HG02938 (cell line): ENCODE data around the gene EXOC1.

Experiments
- ATAC-seq: cut with Tn5 transposase; IDR thresholded peaks from one replicate; pipeline ENCODE4 v1.9.1; 2021; ENCODE audit warnings: mild to moderate bottlenecking, moderate library complexity; ENCODE audit not compliant: unreplicated experiment

EXOC1 gene

DNA sequence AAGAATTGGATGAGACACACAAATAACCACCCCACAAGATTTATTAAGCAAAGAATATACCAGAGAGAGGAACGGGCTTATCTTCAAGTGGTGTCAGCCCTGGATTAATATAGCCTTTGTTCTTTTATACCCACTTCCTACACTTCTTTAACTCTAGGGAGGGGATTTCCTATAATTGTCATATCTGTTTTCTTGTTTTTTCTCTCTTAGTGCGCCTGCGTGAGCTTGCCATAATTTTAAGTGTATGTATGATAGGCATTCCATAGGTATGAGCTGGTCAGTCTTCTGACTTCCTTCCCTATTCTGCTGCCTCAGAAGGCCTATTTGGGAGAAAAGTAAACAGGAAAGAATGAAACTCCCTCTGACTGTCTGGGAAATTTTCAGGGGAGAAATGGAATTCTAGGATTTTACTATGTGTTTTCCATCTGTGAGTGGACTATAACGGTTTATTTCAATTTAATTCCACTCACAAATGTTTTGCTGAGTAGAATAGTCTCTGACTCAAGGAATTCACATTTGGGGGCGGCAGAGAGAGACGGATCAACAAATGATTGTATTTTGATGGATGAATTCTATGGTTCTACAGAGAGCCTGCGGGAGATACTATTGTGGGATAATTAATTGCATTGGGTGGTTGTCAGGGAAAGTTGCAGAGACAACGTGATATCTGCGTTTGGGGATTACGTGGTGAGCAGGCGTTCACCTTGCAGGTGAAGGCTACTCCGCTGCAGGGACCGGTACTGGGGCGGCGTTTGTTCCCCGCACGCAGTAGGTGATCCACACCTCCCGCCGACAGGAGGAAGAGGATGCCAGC lies 94.7 kb downstream of the EXOC1 start:
- ATAC-seq = no peak

DNA sequence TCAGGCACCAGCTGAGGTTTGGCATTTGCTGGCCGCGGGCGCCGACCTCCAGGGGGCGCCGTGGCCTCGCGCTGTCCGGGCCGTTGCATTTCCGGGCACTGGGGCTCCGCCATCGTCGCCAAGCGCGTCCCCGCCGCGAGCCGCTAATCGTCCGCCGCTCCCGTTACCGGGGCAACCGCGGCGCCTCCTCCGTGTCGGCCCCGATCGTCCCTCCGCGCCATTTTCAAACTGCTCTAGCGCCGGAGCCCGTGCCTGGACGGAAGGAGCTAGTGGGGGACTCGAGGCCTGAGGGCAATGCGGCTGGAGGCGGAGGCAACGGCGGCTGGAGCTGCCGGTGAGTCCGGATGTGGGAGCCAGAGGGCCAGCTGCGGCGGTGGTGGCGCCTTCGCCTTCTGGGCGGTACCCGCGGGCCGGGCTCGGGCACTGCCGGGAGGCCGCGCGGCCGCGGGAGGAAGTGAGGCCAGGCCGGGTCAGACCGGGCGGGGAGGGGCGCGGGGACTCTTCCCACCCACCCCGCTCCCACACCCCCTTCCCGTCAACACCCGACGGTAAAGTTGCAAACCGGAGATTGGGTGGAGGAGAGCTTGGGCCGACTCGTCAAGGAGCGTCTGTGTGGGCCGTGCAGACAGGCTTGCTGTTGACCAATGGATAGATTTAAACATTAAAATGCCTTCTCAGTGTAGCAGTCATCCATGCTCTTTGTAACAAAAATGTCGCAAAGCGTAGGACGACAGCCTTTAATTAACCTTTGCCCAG lies 95.5 kb downstream of the EXOC1 start, which contains the start of gene CEP135:
CEP135 (plus strand) TSS at position 220 of the 756 bp plus-strand sequence. CDS start 3,186 bp downstream, outside the sequence.
- ATAC-seq = peak; percentile 70

DNA sequence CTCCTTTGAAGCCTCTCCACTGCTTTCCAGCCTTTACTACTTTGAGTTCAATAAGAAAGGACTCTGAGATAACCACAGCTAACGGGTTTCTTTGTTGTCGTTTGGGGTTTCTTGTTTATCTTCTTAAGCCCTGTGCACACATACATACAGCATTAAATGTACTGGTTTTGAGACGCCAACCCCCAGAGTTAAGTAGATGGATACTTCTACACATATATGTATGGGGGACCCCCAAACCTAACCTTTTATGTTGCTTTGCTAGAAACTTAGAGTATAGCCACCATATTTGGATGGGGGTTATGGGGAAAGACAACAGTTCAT lies 96.0 kb downstream of the EXOC1 start:
- no peak for ATAC-seq

DNA sequence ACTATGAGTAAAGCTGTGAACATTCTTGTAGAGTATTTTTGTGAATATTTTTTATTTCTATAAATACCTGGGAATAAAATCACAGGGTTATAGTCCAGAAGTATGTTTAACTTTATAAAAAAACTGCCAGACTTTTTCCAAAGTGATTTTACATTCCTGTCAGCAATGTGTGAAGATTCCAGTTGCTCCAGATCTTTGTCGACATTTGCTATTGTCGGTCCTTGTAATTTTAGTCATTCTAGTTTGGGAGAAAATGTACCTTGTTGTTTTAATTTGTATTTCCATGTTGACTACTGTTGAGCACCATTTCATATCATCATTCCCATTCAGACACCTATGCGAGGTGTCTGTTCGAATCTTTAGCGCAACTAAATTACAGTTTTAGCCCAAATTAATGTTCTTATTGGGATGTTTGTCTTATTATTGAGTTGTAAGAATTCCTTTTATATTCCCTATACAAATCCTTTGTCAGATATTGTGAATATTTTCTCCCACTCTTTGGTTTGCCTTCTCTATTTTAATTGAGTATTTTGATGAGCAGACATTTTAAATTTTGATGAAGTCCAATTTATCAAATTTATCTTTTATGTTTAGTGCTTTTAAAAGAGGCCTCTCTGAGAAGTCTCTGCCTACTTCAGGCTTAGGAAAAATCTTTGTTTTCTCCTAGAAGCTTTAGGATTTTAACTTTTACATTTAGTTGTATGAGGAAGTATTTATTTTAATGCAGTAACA lies 97.9 kb downstream of the EXOC1 start:
- no peak for ATAC-seq
